Measurements from ENCODE around the gene SNX10. TPM values are rescaled to one million over a fixed set of nuclear protein-coding genes. Genes with fewer than 3 reads are reported as not detected.

The SNX10 gene
- total RNA-seq, 1 experiment from 2014 or later = 9.4 TPM

GRCh38 chr7:26416004-26416403 is 124.3 kb downstream of the SNX10 start:
- Histone ChIP-seq H4K91ac (ENCODE audit: insufficient read length, low read depth, low read length) (no peak overlapping the region), H3K27ac (ENCODE audit: insufficient read length, low read depth, low read length) (no peak overlapping the region), H3K56ac (ENCODE audit: insufficient read length, low read depth, low read length) (no peak overlapping the region), H3K23me2 (ENCODE audit: insufficient read length, low read depth, low read length, poor library complexity, severe bottlenecking) (no peaks in the 10 kb centered on the region), H2BK15ac (ENCODE audit: low read depth, low read length) (no peak overlapping the region), H4K8ac (replicated peaks; ENCODE audit: insufficient read length, low read depth, low read length) (no peak overlapping the region), H2AFZ (ENCODE audit: low read length) (no peak overlapping the region), H4K20me1 (ENCODE audit: control insufficient read depth, insufficient read depth, insufficient read length) (no peaks in the 10 kb centered on the region), H3K27me3 (ENCODE audit: insufficient read depth, low read length) (no peaks in the 10 kb centered on the region), H2BK5ac (ENCODE audit: insufficient read length, low read length) (no peak overlapping the region), H3K9ac (ENCODE audit: extremely low read depth, insufficient read length, low read length) (no peak overlapping the region), H3K23ac (ENCODE audit: insufficient read length, low read depth, low read length) (no peak overlapping the region), H4K5ac (ENCODE audit: insufficient read length, low read depth, low read length) (no peak overlapping the region), H3K18ac (ENCODE audit: insufficient read length, low read depth, low read length) (no peak overlapping the region), H2BK12ac (ENCODE audit: insufficient read length, low read depth, low read length) (no peak overlapping the region), H3K79me1 (ENCODE audit: insufficient read depth, low read depth, low read length, poor library complexity, severe bottlenecking) (no peaks in the 10 kb centered on the region), H3K4me2 (ENCODE audit: insufficient read depth, insufficient read length, low read length) (no peak overlapping the region), H3K4ac (ENCODE audit: low read depth, low read length) (no peak overlapping the region), H2BK120ac (ENCODE audit: low read depth, low read length, poor library complexity, severe bottlenecking) (no peak overlapping the region), H3T11ph (ENCODE audit: low read length) (no peak overlapping the region), H3K9me3 (ENCODE audit: control insufficient read depth, low read depth, low read length) (no peaks in the 10 kb centered on the region), H3K79me2 (ENCODE audit: insufficient read depth, low read length) (no peaks in the 10 kb centered on the region), H3K14ac (ENCODE audit: insufficient read depth, low read length) (no peak overlapping the region), H2BK20ac (ENCODE audit: low read depth, low read length, poor library complexity, severe bottlenecking) (no peak overlapping the region), H3K4me1 (ENCODE audit: insufficient read depth, low read length) (peaks cover 4% of the 10 kb centered on the region; the same call in 1 of the 2 replicates), H2AK5ac (ENCODE audit: insufficient read length, low read length) (no peak overlapping the region)
- no peak overlapping the region for H3K27ac Mint-ChIP-seq
- no CpG with 5 or more reads among the region's 1 CpG for WGBS (ENCODE audit: extremely low coverage, insufficient read length, low lambda C conversion rate)
- no peak overlapping the region for H3K4me3 Mint-ChIP-seq
- no peak for DNase-seq
- no peaks in the 10 kb centered on the region for H3K9me3 Mint-ChIP-seq
- no peaks in the 10 kb centered on the region for H3K27me3 Mint-ChIP-seq (ENCODE audit: low read depth)
- H3K36me3 Mint-ChIP-seq (ENCODE audit: insufficient read depth in 1 of 3, low read depth in 3 of 3) = no peaks in the 10 kb centered on the region; a peak in 1 of 7 replicates
- no peak for TF ChIP-seq CTCF (conservative IDR thresholded peaks at IDR 0.05)
- peaks cover 12 to 19% of the 10 kb centered on the region in 2 experiments for H3K4me1 Mint-ChIP-seq

Data from H9 (cell line).